A549 (cell line): Measurements from ENCODE around the gene DAB1. TPM values are rescaled to one million over a fixed set of nuclear protein-coding genes. Genes with fewer than 3 reads are reported as not detected.

ENCODE experiments used
- ATAC-seq, 2 experiments: fragments of 200-7000 bp in 1 of 2; fragments of >200 bp in 1 of 2; cut with Nextera tagmentation in 1 of 2; cut with Tn5 transposase in 1 of 2; 3 replicates each; pipeline versions ENCODE4 v1.8.0 to v1.9.1; 2018 to 2020; ENCODE audit warnings: mild to moderate bottlenecking in 1 of 2, moderate library complexity in 1 of 2
- CTCF ChIA-PET: fragments of 300-600 bp; sonication (Branson Sonifier 250); formaldehyde crosslinking; extraction: SDS; loops from one replicate; lab custom pipeline; 2021; ENCODE audit warnings: antibody characterized with exemption, inconsistent platforms; lab: Yijun Ruan, JAX
- POLR2A ChIA-PET: fragments of 350-600 bp; formaldehyde crosslinking; extraction: SDS; loops from one replicate; lab custom pipeline; 2021; ENCODE audit warnings: antibody characterized with exemption, inconsistent platforms; lab: Yijun Ruan, JAX
- DNase-seq, 2 experiments: peaks; one replicate each; pipeline versions ENCODE4 v3.0.0 to v3.0.0-alpha.2; 2011 to 2016; ENCODE audit warnings: low read depth in 1 of 2, low spot score in 1 of 2
- FAIRE-seq: peaks from 2 replicates; lab custom pipeline; 2011; peaks lifted over from hg19 to GRCh38; lab: Jason Lieb, UNC
- H3K27ac ChIP-seq, 2 experiments: fragments of >200 bp; sonication (Bioruptor Twin); formaldehyde crosslinking; 3 replicates each; pipeline ENCODE4 v1.5.1; 2016 to 2017
- H3K4me1 ChIP-seq: fragments of >200 bp; sonication (Bioruptor Twin); formaldehyde crosslinking; 3 replicates; pipeline ENCODE4 v1.6.1; 2016
- H3K4me2 ChIP-seq: fragments of >200 bp; sonication (Bioruptor Twin); formaldehyde crosslinking; 3 replicates; pipeline ENCODE4 v1.6.1; 2016
- H3K4me3 ChIP-seq: fragments of >200 bp; sonication (Bioruptor Twin); formaldehyde crosslinking; 3 replicates; pipeline ENCODE4 v1.5.1; 2016
- H3K9me3 ChIP-seq: fragments of >200 bp; sonication (Bioruptor Twin); formaldehyde crosslinking; 3 replicates; pipeline ENCODE4 v1.6.1; 2016
- BCL3 ChIP-seq: fragments of >200 bp; sonication (Bioruptor Twin); formaldehyde crosslinking; IDR thresholded peaks from 3 replicates; pipeline ENCODE4 v1.6.1; 2016
- BHLHE40 ChIP-seq: IDR thresholded peaks from 2 replicates; pipeline ENCODE4 v1.6.1; 2012; ENCODE audit warnings: low read depth, low read length, inconsistent platforms
- CBX2 ChIP-seq: fragments of 200-600 bp; sonication (generic); IDR thresholded peaks from 2 replicates; pipeline ENCODE4 v1.6.1; 2016; ENCODE audit warnings: low read depth, mild to moderate bottlenecking, borderline replicate concordance
- CBX8 ChIP-seq: fragments of 200-600 bp; sonication (generic); IDR thresholded peaks from 2 replicates; pipeline ENCODE4 v1.6.1; 2016
- CEBPB ChIP-seq, 2 experiments: fragments of >200 bp in 1 of 2; sonication (Bioruptor Twin) in 1 of 2; formaldehyde crosslinking in 1 of 2; IDR thresholded peaks; 2 replicates each; pipeline ENCODE4 v1.6.1; 2012 to 2016
- CTCF ChIP-seq: fragments of >200 bp; sonication (Bioruptor Twin); formaldehyde crosslinking; IDR thresholded peaks from 3 replicates; pipeline ENCODE4 v1.5.1; 2016
- EP300 ChIP-seq, 2 experiments: fragments of >200 bp; sonication (Bioruptor Twin); formaldehyde crosslinking; IDR thresholded peaks; 2 replicates in 1 of 2; 3 replicates in 1 of 2; pipeline ENCODE4 v1.6.1; 2016 to 2017
- FOXS1 ChIP-seq: fragments of 250-450 bp; sonication (Bioruptor Pico); IDR thresholded peaks from 2 replicates; pipeline ENCODE4 v1.5.0; 2020; ENCODE audit warnings: mild to moderate bottlenecking, moderate library complexity
- GATA3 ChIP-seq: IDR thresholded peaks from 2 replicates; pipeline ENCODE4 v1.6.1; 2012; ENCODE audit warnings: borderline replicate concordance
- HDAC2 ChIP-seq: fragments of 200-600 bp; sonication (generic); IDR thresholded peaks from 2 replicates; pipeline ENCODE4 v1.6.1; 2016
- HEYL ChIP-seq: fragments of 250-450 bp; sonication (Bioruptor Pico); IDR thresholded peaks from 2 replicates; pipeline ENCODE4 v1.8.0; 2021; ENCODE audit warnings: mild to moderate bottlenecking, moderate library complexity
- HOXA7 ChIP-seq: fragments of 250-450 bp; sonication (Bioruptor Pico); IDR thresholded peaks from 2 replicates; pipeline ENCODE4 v1.5.0; 2020; ENCODE audit warnings: mild to moderate bottlenecking, moderate library complexity
- NFE2L2 ChIP-seq: fragments of 150-350 bp; conservative IDR thresholded peaks from 2 replicates; pipeline ENCODE4 v1.6.1; 2014; ENCODE audit warnings: low read length
- NPAS2 ChIP-seq: fragments of 250-450 bp; sonication (Bioruptor Pico); IDR thresholded peaks from 2 replicates; pipeline ENCODE4 v1.8.0; 2022; ENCODE audit warnings: mild to moderate bottlenecking, moderate library complexity, borderline replicate concordance
- NR3C1 ChIP-seq: fragments of >200 bp; sonication (Bioruptor Twin); formaldehyde crosslinking; IDR thresholded peaks from 3 replicates; pipeline ENCODE4 v1.6.1; 2017
- PBX3 ChIP-seq: IDR thresholded peaks from 2 replicates; pipeline ENCODE4 v1.6.1; 2012
- POLR2A ChIP-seq: IDR thresholded peaks from 2 replicates; pipeline ENCODE4 v1.6.1; 2012; ENCODE audit warnings: mild to moderate bottlenecking, low read length
- RAD21 ChIP-seq, 2 experiments: fragments of >200 bp in 1 of 2; sonication (Bioruptor Twin) in 1 of 2; formaldehyde crosslinking in 1 of 2; IDR thresholded peaks in 1 of 2; conservative IDR thresholded peaks in 1 of 2; 2 replicates in 1 of 2; 3 replicates in 1 of 2; pipeline ENCODE4 v1.6.1; 2012 to 2018; ENCODE audit warnings: inconsistent platforms in 1 of 2
- RARB ChIP-seq: fragments of 250-450 bp; sonication (Bioruptor Pico); IDR thresholded peaks from 2 replicates; pipeline ENCODE4 v1.8.0; 2021; ENCODE audit warnings: mild to moderate bottlenecking, moderate library complexity
- RFX5 ChIP-seq: fragments of 450-650 bp; IDR thresholded peaks from 2 replicates; pipeline ENCODE4 v1.7.1; 2014; ENCODE audit warnings: antibody characterized with exemption, mild to moderate bottlenecking, moderate library complexity
- RNF2 ChIP-seq: fragments of 200-600 bp; sonication (generic); IDR thresholded peaks from 2 replicates; pipeline ENCODE4 v1.6.1; 2016; ENCODE audit warnings: low read depth, mild to moderate bottlenecking, antibody characterized with exemption, moderate library complexity, borderline replicate concordance
- SREBF2 ChIP-seq: fragments of 450-650 bp; IDR thresholded peaks from 2 replicates; pipeline ENCODE4 v1.6.1; 2014; ENCODE audit warnings: mild to moderate bottlenecking, moderate library complexity
- ZFP36 ChIP-seq: fragments of 450-650 bp; IDR thresholded peaks from 2 replicates; pipeline ENCODE4 v1.6.1; 2014; ENCODE audit warnings: borderline replicate concordance; ENCODE audit not compliant: partially characterized antibody
- ZNF302 ChIP-seq: fragments of 250-450 bp; sonication (Bioruptor Pico); IDR thresholded peaks from 2 replicates; pipeline ENCODE4 v1.9.0; 2021; ENCODE audit warnings: inconsistent platforms, mild to moderate bottlenecking, moderate library complexity
- ZSCAN20 ChIP-seq: fragments of 250-450 bp; sonication (Bioruptor Pico); IDR thresholded peaks from 2 replicates; pipeline ENCODE4 v1.8.0; 2022; ENCODE audit warnings: mild to moderate bottlenecking, moderate library complexity
- WGBS: methylation state at CpG from one replicate; pipeline ENCODE4 v1.1.6; 2017; ENCODE audit errors: missing lambda C conversion rate; 5-methylcytosine and 5-hydroxymethylcytosine counted together
- polyA plus RNA-seq, 4 experiments: library from polyadenylated mRNA; depleted of rRNA in 3 of 4; stranded (reverse); fragments of >200 nt; fragmentation: RNase III in 1 of 4; extraction: RNeasy Plus Mini Kit Qiagen cat#74134 plus additional on column Dnase treatment in 1 of 4; gene quantifications; 2 replicates in 3 of 4; 3 replicates in 1 of 4; pipeline ENCODE4 v1.2.3, GENCODE V29; 2011 to 2017
- TF ChIP-seq, protein P1 (sequence below): fragments of >200 bp; sonication (Bioruptor Twin); formaldehyde crosslinking; IDR thresholded peaks from 2 replicates; pipeline ENCODE4 v1.6.1; 2016
- TF ChIP-seq, protein P2 (sequence below): fragments of 450-650 bp; IDR thresholded peaks from 2 replicates; pipeline ENCODE4 v1.6.1; 2014; ENCODE audit warnings: antibody characterized with exemption

Gene DAB1
- polyA plus RNA-seq, 2 of the 4 experiments (the other 2 are of a cell fraction), result not detected

GRCh38 chr1:57440096-57440495, 16.2 kb upstream of the DAB1 start:
- Histone ChIP-seq H3K4me1 (no peaks in the 10 kb centered on the region), H3K9me3 (no peaks in the 10 kb centered on the region), H3K4me3 (no peak overlapping the region), H3K4me2 (no peak overlapping the region)
- ATAC-seq, result no peak
- CTCF ChIA-PET, result no interaction called here
- WGBS, result 0% methylated on average over 1 of the region's 1 CpG
- TF ChIP-seq NR3C1, result no peak
- no peak for TF ChIP-seq SREBF2
- no peak for TF ChIP-seq HDAC2
- TF ChIP-seq RAD21 (conservative IDR thresholded peaks at IDR 0.05 in 1 of 2, IDR thresholded peaks at IDR 0.05 in 1 of 2), result no peak
- TF ChIP-seq CBX2, result no peak
- no peak for TF ChIP-seq GATA3
- TF ChIP-seq ZFP36, result no peak
- TF ChIP-seq, protein P1, sequence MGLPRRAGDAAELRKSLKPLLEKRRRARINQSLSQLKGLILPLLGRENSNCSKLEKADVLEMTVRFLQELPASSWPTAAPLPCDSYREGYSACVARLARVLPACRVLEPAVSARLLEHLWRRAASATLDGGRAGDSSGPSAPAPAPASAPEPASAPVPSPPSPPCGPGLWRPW, result no peak
- TF ChIP-seq CBX8, result no peak
- no peak for TF ChIP-seq POLR2A
- TF ChIP-seq HOXA7 (CRISPR knock-in tag), result no peak
- TF ChIP-seq BHLHE40, result no peak
- no peak for TF ChIP-seq ZNF302 (CRISPR knock-in tag)
- no peak for TF ChIP-seq RARB (CRISPR knock-in tag)
- no peak for TF ChIP-seq CEBPB (IDR thresholded peaks at IDR 0.05)
- TF ChIP-seq, all 56 proteins: peak for 0
- DNase-seq (no peak), FAIRE-seq (no peak)
- POLR2A ChIA-PET, result no interaction called here
- no peak overlapping the region for H3K27ac ChIP-seq

- ChIA-PET POLR2A (no interaction called here), CTCF (interaction anchor here (0.6 kb wide), 1 partner anchor 12 kb away, joined by 5 read pairs; no protein-coding TSS in a partner anchor)
- DNase-seq (no peak), FAIRE-seq (no peak), ATAC-seq (no peak)
- TF ChIP-seq CTCF (no peak), PBX3 (no peak), GATA3 (no peak), FOXS1 (CRISPR knock-in tag) (no peak), BCL3 (no peak), RFX5 (no peak), HDAC2 (no peak), NPAS2 (CRISPR knock-in tag) (no peak), RNF2 (no peak), RARB (CRISPR knock-in tag) (no peak), EP300 (IDR thresholded peaks at IDR 0.05) (no peak), CBX2 (no peak), CEBPB (IDR thresholded peaks at IDR 0.05) (no peak), RAD21 (conservative IDR thresholded peaks at IDR 0.05 in 1 of 2, IDR thresholded peaks at IDR 0.05 in 1 of 2) (no peak), HEYL (no peak), ZSCAN20 (CRISPR knock-in tag) (no peak), NFE2L2 (no peak)
- TF ChIP-seq, protein P2, sequence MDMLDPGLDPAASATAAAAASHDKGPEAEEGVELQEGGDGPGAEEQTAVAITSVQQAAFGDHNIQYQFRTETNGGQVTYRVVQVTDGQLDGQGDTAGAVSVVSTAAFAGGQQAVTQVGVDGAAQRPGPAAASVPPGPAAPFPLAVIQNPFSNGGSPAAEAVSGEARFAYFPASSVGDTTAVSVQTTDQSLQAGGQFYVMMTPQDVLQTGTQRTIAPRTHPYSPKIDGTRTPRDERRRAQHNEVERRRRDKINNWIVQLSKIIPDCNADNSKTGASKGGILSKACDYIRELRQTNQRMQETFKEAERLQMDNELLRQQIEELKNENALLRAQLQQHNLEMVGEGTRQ, result no peak
- TF ChIP-seq, protein P1, result no peak
- H3K4me3 ChIP-seq, result no peak overlapping the region
- H3K9me3 ChIP-seq, result no peaks in the 10 kb centered on the region
- H3K4me1 ChIP-seq, result no peaks in the 10 kb centered on the region
- H3K4me2 ChIP-seq, result no peak overlapping the region
- 32% methylated on average over 5 of the region's 5 CpGs for WGBS
- no peak overlapping the region for H3K27ac ChIP-seq
Observed at GRCh38 chr1:57431400-57431799, 7.5 kb upstream of the DAB1 start.
